ENCODE data around the gene ZNF358. TPM values are rescaled to one million over a fixed set of nuclear protein-coding genes. Genes with fewer than 3 reads are reported as not detected.

The ZNF358 gene
- total and polyA plus RNA-seq, 2 of the 13 experiments (the other 11 are each of a cell fraction or from before 2014, with no cell fraction given), result 9.1 to 37.0 TPM

- TF ChIP-seq GRHL1 (CRISPR knock-in tag; conservative IDR thresholded peaks at IDR 0.05), result no peak
- TF ChIP-seq RORA (CRISPR knock-in tag; IDR thresholded peaks at IDR 0.05), result no peak
- peak; percentile 55 for TF ChIP-seq RARA (CRISPR knock-in tag; IDR thresholded peaks at IDR 0.05)
- no peak for TF ChIP-seq HMG20B (CRISPR knock-in tag; conservative IDR thresholded peaks at IDR 0.05)
- no peak; the same call in 1 of the 2 replicates for TF ChIP-seq KDM6A (CRISPR knock-in tag; IDR thresholded peaks at IDR 0.05; ENCODE audit: low read depth)
- no peak for TF ChIP-seq ZNF660 (CRISPR knock-in tag; IDR thresholded peaks at IDR 0.05; ENCODE audit: borderline replicate concordance, low read depth)
- peak; percentile 88 for TF ChIP-seq ZNF124 (CRISPR knock-in tag; IDR thresholded peaks at IDR 0.05)
- 0 out of 2 replicates have a peak, but pooled peaks have one; percentile 59 for TF ChIP-seq NFKBIZ (CRISPR knock-in tag; IDR thresholded peaks at IDR 0.05)
- TF ChIP-seq CTCF (CRISPR knock-in tag; IDR thresholded peaks at IDR 0.05), result 0 out of 2 replicates have a peak, but pooled peaks have one; percentile 23
- TF ChIP-seq KDM1A (CRISPR knock-in tag; IDR thresholded peaks at IDR 0.05), result no peak
- peak; percentile 77; the same call in 1 of the 2 replicates for TF ChIP-seq ATF2 (CRISPR knock-in tag; IDR thresholded peaks at IDR 0.05)
- peak; percentile 93 for TF ChIP-seq YEATS2 (CRISPR knock-in tag; IDR thresholded peaks at IDR 0.05; ENCODE audit: borderline replicate concordance)
- peak; percentile 74; the same call in 1 of the 2 replicates for TF ChIP-seq ZNF747 (CRISPR knock-in tag; IDR thresholded peaks at IDR 0.05; ENCODE audit: borderline replicate concordance)
- peak; percentile 51; the same call in 1 of the 2 replicates for TF ChIP-seq ZKSCAN8 (CRISPR knock-in tag; IDR thresholded peaks at IDR 0.05; ENCODE audit: borderline replicate concordance)
- TF ChIP-seq MLLT10 (CRISPR knock-in tag; IDR thresholded peaks at IDR 0.05), result no peak
- TF ChIP-seq ZNF3 (CRISPR knock-in tag; IDR thresholded peaks at IDR 0.05), result no peak
- TF ChIP-seq HHEX (CRISPR knock-in tag; IDR thresholded peaks at IDR 0.05), result no peak
- TF ChIP-seq ZNF501 (CRISPR knock-in tag; IDR thresholded peaks at IDR 0.05), result peak; percentile 66; the same call in 1 of the 2 replicates
- TF ChIP-seq ZNF549 (CRISPR knock-in tag; IDR thresholded peaks at IDR 0.05), result no peak
- TF ChIP-seq ZNF281 (CRISPR knock-in tag; IDR thresholded peaks at IDR 0.05; ENCODE audit: borderline replicate concordance), result peak; percentile 98
- 0 out of 2 replicates have a peak, but pooled peaks have one; percentile 45 for TF ChIP-seq ZNF772 (CRISPR knock-in tag; IDR thresholded peaks at IDR 0.05)
Measured at GRCh38 chr19:7522072-7522922, 6.4 kb downstream of the ZNF358 start, which contains the start of gene MCOLN1 (continued).

All from HepG2 (cell line).